Testis (tissue), 2 donors: Measurements from ENCODE around the gene CXCL12.

Experiments used
- POLR2A ChIP-seq: fragments of 450-650 bp; IDR thresholded peaks from one replicate; pipeline ENCODE4 v1.6.1; 2017; ENCODE audit warnings: antibody characterized with exemption, mild to moderate bottlenecking, moderate library complexity
- TF ChIP-seq, protein P1 (sequence below), 3 experiments: fragments of 450-650 bp in 2 of 3; fragments of 200-600 bp in 1 of 3; sonication (generic) in 1 of 3; IDR thresholded peaks; one replicate each; pipeline ENCODE4 v1.5.1; 2016 to 2019; ENCODE audit warnings: antibody characterized with exemption in 3 of 3, mild to moderate bottlenecking in 2 of 3, moderate library complexity in 1 of 3

DNA sequence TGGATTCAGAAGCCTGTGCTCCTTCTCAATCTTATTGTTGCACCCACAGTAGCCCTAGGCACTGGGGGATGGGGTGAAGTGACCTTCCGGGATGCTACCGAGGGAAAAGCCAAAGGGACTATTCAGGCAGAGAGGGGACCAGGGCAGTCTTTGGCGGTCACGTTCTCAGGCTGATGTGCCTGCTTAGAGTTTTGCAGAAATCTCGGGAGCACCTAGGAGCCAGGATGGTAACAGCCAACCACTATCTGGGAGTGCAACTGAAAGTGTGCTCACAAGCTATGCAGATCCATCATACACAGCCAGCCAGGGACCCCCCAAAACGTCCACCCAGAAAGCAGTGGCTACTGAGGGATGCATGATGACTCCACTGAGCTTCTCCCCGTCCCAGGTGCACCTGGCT lies 52.4 kb downstream of the CXCL12 start:
- TF ChIP-seq, protein P1, sequence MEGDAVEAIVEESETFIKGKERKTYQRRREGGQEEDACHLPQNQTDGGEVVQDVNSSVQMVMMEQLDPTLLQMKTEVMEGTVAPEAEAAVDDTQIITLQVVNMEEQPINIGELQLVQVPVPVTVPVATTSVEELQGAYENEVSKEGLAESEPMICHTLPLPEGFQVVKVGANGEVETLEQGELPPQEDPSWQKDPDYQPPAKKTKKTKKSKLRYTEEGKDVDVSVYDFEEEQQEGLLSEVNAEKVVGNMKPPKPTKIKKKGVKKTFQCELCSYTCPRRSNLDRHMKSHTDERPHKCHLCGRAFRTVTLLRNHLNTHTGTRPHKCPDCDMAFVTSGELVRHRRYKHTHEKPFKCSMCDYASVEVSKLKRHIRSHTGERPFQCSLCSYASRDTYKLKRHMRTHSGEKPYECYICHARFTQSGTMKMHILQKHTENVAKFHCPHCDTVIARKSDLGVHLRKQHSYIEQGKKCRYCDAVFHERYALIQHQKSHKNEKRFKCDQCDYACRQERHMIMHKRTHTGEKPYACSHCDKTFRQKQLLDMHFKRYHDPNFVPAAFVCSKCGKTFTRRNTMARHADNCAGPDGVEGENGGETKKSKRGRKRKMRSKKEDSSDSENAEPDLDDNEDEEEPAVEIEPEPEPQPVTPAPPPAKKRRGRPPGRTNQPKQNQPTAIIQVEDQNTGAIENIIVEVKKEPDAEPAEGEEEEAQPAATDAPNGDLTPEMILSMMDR (IDR thresholded peaks at IDR 0.05) = no peak
- TF ChIP-seq POLR2A = no peak
